Eye (tissue), 1 donor: ENCODE results near the gene LIX1L.
"Not testable (repeated sequence)": the region's sequence is repeated elsewhere in the genome, so short reads cannot be mapped to it uniquely, and the experiment has no call there.

Source experiments
- DNase-seq: peaks from one replicate; pipeline ENCODE4 v3.0.0-alpha.2; 2015

Gene LIX1L

DNA sequence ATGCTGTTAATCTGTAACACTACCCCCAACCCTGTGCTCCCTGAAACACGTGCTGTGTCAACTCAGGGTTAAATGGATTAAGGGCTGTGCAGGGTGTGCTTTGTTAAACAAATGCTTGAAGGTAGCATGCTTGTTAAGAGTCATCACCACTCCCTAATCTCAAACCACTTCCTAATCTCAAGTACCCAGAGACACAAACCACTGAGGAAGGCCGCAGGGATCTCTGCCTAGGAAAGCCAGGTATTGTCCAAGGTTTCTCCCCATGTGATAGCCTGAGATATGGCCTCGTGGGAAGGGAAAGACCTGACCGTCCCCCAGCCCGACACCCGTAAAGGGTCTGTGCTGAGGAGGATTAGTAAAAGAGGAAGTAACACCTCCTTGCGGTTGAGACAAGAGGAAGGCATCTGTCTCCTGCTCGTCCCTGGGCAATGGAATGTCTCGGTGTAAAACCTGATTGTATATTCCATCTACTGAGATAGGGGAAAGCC is 25.3 kb downstream of the LIX1L start:
- not testable (repeated sequence) for DNase-seq

GRCh38 chr1:145927916-145928643 is 29.7 kb downstream of the LIX1L start:
- DNase-seq, result no peak

GRCh38 chr1:145927063-145927886 is 30.5 kb downstream of the LIX1L start, which contains the start of gene RBM8A:
Gene RBM8A, minus strand, starts transcription at chr1:145927484. Its CDS starts 58 bp downstream, at chr1:145927426.
- peak; percentile 99 for DNase-seq

DNA sequence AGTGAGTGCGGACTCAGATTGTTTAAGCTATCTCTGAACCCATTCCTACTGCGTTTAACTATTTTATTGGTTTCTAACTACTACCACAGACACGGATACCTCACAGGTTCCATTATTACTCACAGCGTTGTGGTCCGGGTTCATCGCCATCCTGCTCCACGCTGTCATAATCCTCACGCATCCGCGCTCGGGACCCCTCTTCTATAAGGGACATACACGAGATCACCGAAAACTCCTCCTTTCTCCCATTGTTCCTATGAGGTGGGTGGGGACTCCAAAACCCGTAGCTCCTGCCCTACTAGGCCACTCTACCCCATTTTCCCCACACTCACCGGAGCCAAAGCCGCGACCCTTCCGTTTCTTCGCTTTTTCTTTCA is 31.1 kb downstream of the LIX1L start:
- no peak for DNase-seq

- no peak for DNase-seq
These were observed 35.6 kb downstream of the LIX1L start for GRCh38 chr1:145922266-145922665.

- not testable (repeated sequence) for DNase-seq
These were observed 37.5 kb downstream of the LIX1L start for GRCh38 chr1:145920297-145920696.

DNA sequence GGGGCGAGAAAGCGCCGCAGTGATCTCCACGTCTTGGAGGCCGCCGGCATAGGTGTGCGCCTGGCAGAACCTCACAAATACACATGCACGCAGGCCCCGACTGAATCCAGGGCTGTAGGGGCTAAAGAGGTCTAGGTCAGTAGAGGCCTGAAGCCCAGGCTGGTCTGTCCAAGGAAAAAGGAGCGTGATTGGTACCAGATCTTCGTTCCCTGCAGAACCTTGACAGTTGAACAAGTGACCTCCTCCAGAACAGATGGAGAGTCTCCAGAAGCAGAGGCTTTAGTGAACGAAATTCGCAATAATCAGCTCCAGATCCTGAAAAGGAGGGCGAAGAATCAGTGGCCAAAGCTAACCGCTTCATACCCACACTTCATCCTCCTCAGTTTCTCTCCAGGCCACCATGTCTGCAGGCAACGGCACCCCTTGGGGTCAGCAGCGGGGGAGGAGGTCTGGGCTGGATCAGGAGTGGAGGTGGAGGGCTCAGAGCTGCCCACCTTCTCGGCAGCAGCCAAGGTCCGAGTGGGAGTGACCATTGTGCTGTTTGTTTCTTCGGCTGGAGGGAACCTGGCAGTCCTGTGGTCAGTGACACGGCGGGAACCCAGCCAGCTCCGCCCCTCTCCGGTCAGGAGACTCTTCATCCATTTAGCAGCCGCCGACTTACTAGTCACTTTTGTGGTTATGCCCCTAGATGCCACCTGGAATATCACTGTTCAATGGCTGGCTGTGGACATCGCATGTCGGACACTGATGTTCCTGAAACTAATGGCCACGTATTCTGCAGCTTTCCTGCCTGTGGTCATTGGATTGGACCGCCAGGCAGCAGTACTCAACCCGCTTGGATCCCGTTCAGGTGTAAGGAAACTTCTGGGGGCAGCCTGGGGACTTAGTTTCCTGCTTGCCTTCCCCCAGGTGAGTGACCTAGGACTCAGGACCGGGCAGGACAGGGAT is 38.6 kb downstream of the LIX1L start:
- peak; percentile 69 for DNase-seq

DNA sequence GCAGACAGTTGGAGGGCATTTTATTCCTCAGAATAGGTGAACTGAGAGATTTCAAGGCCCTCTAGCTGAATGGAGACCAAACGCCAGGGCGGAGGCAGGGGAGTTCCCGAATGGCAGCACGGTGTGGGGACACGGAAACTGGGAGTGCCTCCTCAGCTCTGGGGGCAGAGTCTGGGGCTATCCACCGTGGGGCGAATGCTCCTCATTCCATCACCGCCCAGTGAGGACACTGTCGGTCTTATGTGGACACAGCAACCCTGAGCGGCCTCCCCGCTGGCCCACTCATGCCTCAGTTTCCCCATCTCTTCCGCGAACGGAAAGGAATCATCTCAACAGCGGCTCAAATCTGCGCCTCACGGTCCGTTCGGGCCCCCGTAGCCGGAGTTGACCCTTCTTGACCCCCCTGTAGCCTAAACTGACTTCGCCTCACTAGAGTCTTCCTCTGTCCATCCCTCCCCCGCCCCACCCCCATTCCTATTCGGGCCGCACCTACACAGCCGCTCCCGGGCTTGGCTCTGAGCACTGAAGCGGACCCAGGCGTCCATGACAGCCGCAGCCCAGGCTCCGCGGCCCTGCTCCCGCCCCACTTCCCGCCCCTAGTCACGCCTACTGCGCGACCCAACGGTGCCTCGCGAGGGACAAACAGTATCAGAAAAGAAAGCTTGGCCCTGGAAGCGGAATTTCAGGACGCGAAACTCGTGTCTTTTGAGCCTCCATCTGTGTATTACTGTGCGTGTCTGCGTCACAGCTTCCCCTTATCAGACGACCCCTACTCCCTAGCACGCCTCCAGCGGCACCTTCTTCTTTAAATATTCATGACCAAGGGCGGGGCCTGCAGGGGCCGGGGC is 39.4 kb downstream of the LIX1L start, which contains the start of gene PEX11B:
Gene PEX11B, minus strand, starts transcription at position 574 of the 848 bp plus-strand sequence. Its CDS starts 29 bp downstream, at position 545.
- DNase-seq, result peak; percentile 97

- no peak for DNase-seq
These were observed 40.2 kb downstream of the LIX1L start for GRCh38 chr1:145917595-145917994.

DNA sequence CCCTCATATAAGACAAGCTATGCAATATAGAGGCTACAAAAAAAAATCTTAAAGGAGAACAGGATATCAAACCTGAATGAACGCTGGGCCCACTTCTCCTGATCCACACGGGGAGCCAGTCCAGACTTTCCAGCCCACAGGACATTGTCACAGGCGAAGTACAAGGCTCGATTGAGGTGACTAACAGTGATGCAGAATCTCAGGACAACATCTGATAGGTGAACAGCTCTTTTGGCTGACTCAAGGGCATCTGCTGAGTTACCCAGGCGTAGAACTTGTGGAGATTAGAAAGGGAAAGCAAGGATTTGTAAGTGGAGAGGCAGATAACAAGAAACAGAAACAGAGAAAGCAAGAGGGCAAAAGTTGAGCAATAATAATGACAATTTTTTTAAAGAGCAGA is 41.1 kb downstream of the LIX1L start:
- no peak for DNase-seq

DNA sequence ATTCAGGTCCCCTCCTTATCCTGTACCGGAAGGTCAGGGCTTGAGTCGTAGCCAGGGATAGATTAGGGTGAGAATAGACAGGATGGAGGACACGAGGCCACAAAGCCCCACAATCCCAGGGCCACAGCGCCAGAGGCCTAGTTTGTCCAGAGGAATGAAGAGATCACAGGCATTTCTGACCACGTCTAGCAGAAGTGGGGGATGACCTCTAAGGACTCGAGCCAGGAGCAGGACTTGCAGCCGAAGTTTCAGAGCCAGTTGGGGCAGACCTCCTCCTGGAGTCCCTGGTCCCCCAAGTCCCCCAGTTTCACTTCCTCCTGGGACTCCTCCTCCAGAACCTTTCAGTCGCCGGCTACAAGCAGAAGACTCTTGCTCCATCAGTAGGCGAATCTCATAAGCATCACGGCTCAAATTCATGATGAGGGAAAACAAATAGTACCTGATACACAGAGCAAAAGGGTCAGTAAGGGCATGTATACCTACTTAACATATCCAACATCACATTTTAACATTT is 45.6 kb downstream of the LIX1L start:
- DNase-seq, result no peak

DNA sequence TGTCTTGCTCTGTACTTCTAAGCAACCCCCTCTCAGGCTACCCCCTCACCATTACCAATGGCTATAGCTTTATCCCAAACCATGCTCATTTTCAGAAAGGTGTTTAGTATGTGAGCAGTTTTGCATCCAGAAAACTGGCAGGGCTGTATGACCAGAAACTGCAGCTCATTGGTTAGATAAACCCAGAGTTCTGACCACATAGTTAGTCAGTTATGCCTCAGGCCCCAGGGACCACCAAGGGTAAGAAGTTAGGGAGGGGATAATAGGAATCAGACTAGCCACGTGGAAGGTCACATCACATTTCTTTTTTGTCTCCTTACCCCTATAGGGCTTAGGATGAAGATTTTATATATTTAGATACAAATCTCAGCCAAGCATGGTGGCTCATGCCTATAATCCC is 49.2 kb downstream of the LIX1L start:
- no peak for DNase-seq

DNA sequence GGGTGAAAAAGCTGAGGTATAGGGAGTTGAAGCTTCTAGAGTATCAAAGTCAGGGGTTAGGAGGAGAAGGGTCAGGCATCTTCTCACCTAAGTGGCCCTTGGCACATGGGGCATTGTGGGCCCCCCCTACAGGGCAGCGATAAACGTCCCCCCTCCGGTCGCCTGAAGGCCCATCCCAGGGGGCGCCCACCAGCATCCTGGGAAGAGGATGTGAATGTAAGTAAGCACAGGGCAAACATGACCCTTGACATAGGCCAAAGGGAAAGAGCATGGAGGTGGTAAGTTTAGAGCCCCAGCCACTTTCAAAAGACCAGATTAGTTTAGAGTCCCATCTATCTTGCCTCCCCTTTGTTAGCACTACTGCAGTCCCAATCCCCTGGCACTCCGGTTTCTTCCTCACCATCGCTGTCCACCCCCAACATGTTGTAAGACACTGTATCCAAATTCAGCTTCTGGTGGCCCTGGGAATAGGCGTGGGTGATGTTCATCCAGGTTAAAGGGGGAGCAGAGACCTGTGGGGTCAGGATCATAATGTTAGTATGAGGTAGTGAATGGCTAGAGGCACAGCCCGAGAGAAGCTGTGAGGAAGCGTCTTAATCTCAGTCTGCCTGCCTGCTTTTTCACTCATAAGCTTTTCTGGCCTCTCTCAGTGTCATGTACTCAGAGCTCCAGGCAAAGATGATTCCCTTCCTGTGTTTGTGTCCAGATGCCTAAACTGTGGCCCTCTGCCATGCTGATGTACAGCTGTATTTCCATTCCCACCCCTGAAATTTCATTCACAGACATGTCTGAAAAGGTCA is 50.7 kb downstream of the LIX1L start:
- DNase-seq, result no peak

DNA sequence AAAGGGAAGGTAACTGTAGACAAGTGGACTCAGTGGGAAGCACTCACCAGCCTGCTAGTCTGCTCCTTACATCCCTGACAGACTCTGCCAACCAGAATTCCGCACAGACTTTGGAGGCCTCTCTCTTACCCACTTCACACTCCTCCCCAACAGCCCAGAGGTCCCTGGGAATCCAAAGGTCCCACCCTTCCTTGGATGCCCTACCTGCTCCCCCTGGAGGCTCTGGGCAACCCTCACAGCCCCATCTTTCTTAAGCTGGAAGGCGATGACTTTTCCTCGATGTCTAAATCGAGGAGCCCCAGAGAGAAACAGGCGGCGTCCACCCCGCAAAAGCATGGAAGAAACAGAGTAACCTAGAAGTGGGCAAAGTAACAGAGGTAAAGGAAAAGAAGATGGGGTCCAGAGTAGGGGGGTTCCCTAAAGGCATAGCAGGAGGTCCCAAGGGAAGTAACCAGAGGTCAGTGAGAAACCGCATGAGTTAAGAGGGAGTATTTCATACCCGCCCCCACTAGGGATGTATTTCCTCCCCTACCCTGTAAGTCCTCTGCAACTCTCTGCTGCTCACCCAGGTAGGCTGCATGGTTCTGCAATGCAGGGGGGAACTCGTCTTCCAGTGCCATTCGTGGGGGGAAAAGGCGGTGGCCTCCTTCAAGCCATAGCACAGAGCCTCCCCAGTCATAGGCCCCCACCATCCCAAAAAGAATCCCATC is 56.4 kb downstream of the LIX1L start:
- no peak for DNase-seq

GRCh38 chr1:145898756-145899155 is 59.1 kb downstream of the LIX1L start:
- DNase-seq, result no peak

DNA sequence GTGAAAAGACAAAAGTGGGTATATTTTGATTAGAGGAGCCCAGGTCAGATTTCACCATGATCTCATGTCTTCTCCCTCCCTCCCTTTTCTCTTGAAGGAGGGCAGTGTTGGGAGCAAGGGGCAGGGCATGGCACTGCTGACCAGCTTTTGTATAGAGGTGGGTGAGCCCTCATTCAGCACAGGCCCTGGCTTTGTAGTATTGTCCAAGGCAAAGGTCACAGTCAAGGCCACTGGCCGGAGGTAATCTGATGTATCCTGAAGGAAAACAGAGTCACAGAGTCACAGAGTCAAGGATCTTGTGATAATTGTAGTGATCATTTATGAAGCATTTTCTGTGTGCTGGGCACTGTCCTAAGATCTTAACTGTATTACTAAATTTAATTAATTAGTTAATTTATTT is 59.8 kb downstream of the LIX1L start:
- DNase-seq, result no peak

DNA sequence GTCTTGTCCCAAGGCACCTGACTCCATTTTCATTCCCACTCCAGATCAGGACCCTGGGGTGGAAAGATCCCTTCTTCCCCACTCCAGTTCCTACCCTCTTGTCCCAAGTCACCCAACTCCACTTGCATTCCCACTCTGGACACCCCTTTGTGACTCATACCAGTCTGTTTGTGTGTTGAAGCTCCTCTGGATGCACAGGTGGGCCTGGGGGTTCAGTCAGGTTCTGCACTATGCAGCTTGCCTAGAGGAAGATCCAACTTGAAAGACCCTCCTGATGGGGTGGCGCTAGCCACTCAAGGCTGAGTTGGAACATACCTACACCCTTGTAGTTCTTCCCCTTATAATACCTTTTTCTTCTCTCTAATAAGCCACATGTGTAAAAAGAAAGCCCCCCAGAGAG is 62.3 kb downstream of the LIX1L start:
- no peak for DNase-seq

DNA sequence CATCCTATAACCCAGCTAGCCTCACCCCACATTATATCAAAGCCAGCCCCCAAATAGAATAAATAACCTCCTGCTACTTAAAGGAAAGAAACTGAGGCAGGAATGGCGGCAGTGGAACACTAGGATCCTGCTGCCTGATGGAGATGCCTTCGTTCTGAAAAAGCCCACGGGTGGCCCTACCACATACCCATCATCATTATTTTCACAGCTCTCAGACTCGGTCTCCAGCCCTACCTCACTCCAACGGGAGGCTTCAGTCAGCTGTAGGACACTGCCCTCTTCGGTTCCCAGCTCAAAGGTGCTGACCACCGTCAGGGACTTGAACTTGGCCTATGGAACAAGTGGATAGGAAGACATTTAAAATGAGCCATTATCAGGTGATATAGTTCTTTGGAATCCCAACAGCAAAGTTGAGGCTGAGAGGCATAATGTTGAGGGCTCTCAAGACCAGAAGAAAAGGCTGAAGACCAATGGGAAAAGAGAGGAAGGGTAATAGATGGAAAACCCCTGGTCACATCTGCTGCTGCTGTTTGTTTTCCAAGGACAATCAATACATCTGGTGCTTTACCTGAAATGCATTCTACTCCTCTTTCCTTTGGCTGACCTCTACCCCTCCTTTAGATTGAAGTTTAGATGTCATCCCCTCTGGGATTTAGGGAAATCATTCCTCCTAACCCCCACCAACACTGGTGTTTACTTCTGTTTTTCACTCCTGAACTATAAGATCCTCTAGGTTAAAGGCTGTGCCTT is 64.3 kb downstream of the LIX1L start:
- no peak for DNase-seq

GRCh38 chr1:145892486-145893087 is 65.2 kb downstream of the LIX1L start:
- peak; percentile 22 for DNase-seq
